Measurements from ENCODE around the gene SOX12.
A peak's percentile ranks its signal among the peaks of the same experiment; 100 is the strongest.

The SOX12 gene

DNA sequence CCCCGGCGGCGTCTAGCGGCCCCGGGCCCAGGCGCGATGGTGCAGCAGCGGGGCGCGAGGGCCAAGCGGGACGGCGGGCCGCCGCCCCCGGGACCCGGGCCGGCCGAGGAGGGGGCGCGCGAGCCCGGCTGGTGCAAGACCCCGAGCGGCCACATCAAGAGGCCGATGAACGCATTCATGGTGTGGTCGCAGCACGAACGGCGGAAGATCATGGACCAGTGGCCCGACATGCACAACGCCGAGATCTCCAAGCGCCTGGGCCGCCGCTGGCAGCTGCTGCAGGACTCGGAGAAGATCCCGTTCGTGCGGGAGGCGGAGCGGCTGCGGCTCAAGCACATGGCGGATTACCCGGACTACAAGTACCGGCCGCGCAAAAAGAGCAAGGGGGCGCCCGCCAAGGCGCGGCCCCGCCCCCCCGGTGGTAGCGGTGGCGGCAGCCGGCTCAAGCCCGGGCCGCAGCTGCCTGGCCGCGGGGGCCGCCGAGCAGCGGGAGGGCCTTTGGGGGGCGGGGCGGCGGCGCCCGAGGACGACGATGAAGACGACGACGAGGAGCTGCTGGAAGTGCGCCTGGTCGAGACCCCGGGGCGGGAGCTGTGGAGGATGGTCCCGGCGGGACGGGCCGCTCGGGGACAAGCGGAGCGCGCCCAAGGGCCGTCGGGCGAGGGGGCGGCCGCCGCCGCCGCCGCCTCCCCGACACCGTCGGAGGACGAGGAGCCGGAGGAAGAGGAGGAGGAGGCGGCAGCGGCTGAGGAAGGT, 715 bp downstream of the SOX12 start:
- TF ChIP-seq, protein P1, sequence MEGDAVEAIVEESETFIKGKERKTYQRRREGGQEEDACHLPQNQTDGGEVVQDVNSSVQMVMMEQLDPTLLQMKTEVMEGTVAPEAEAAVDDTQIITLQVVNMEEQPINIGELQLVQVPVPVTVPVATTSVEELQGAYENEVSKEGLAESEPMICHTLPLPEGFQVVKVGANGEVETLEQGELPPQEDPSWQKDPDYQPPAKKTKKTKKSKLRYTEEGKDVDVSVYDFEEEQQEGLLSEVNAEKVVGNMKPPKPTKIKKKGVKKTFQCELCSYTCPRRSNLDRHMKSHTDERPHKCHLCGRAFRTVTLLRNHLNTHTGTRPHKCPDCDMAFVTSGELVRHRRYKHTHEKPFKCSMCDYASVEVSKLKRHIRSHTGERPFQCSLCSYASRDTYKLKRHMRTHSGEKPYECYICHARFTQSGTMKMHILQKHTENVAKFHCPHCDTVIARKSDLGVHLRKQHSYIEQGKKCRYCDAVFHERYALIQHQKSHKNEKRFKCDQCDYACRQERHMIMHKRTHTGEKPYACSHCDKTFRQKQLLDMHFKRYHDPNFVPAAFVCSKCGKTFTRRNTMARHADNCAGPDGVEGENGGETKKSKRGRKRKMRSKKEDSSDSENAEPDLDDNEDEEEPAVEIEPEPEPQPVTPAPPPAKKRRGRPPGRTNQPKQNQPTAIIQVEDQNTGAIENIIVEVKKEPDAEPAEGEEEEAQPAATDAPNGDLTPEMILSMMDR (IDR thresholded peaks at IDR 0.05; ENCODE audit: low read depth, low read length, missing control alignments) = no peak
- DNase-seq = peak; percentile 58
- peak overlapping the region; percentile 77 for H3K27ac ChIP-seq
- no peaks in the 10 kb centered on the region for H3K27me3 ChIP-seq (replicated peaks)
- in situ Hi-C loops (cut with HindIII; ENCODE audit: low pct_ligation_motif_present, low sequenced_read_pairs) = no loop called here
- H3K4me3 ChIP-seq (ENCODE audit: low read depth, low read length) = peak overlapping the region; percentile 59
- H3K36me3 ChIP-seq (replicated peaks) = no peaks in the 10 kb centered on the region

DNA sequence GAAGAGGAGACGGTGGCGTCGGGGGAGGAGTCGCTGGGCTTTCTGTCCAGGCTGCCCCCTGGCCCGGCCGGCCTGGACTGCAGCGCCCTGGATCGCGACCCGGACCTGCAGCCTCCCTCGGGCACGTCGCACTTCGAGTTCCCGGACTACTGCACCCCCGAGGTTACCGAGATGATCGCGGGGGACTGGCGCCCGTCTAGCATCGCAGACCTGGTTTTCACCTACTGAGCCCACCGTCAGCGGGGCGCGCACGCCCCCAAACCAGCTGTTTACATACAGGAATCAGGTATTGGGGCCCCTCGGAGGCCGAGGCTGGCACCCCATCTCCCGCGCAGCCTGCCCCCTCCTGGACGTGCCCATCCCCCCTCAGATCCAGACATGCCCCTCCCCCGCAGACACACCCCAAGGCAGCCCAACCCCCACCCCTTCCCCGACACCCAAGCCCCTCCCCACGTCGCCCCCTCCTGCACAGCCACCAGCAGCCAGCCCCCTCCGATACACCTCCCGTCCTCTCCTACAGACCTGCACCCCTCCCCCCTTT, 1.4 kb downstream of the SOX12 start:
- Histone ChIP-seq H3K36me3 (replicated peaks) (no peaks in the 10 kb centered on the region), H3K27me3 (replicated peaks) (no peaks in the 10 kb centered on the region), H3K27ac (peak overlapping the region; percentile 77), H3K4me3 (ENCODE audit: low read depth, low read length) (peak overlapping the region; percentile 59)
- in situ Hi-C loops (cut with HindIII; ENCODE audit: low pct_ligation_motif_present, low sequenced_read_pairs) = no loop called here
- TF ChIP-seq, protein P1 (IDR thresholded peaks at IDR 0.05; ENCODE audit: low read depth, low read length, missing control alignments) = no peak
- no peak for DNase-seq

DNA sequence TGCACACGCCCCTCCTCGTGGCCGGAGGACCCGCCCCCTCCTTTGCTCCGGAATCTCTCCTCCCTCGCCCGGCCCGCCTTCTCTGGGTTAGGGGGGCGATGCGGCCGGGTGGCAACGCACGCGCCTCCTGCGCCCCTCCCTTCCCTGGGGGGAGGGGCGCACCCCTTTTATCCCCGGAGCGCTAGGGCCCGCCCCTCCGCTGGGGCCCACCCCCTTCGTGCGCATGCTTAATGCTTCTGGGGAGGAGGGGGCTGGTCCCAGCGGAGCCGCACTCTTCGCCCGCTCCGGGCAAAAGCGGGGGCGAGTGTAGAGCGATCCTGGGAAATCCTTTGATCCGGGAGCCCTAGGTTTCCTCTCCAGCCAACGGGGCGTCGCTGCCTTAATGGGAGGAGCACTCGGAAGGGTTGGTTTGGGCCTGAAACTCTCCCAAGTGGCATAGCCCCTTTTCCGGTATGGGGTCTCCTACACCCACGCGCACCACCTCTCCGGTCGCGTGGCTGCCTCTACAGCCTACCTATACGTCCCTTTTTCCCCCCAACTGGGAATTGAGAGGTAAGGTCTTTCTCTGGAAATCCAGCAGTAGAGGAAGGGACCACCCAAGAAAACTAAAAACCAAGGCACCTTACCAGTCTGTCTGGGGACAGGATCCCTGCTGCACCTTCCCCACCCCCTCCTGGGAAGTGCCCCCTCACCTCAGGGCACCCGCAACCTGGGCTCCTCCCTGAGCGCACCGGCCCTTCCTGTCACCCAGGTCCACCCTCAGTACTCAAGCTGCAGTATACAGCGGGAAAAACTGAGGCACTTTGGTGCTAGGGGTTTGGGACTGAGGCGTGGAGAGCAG, 2.1 kb downstream of the SOX12 start:
- in situ Hi-C loops (cut with HindIII; ENCODE audit: low pct_ligation_motif_present, low sequenced_read_pairs) = no loop called here

DNA sequence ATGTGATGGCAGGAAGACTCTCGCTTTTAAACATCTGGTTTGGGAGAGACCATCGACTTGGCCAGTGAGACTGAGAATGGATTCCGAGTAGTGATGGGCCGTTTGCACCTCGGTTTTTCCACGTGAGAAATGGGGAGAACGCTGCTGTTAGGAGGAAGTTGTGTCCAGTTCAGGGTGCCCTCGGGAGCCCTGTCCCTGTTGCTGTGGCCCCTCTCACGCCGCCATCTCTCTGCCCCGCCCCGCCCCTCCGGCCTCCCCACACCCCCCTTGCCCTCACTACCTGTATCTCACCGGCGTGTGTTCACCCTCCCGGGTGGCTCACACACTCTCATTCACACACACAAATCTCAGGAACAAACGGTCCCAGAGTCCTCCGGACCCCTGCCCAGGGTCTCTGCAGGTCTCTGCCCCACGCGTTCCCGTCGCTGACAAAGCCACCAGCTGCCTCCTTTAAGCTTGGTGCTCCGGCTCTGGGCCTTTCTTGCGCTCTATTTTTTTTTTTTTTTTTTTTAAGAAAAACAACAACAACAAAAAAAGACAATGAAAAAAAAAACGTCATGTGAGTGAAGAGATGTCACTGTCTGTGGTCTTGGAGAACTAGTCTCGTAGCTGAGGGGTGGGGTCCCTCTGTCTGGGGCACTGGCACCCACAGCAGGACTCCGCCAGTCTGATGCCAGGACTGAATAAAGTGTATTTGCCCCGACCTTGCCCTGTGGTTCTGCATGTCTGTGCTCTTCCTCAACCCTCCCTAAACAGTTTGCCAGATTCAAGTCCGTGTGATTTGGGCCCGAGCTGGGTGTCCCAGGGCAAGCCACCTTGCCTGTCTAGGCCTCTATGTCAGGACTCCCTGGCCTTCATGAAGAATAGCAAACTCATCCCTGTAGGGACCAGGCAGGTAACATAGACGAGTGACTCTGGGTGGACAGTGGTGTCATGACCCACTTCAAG, 2.9 kb downstream of the SOX12 start:
- TF ChIP-seq, protein P1 (IDR thresholded peaks at IDR 0.05; ENCODE audit: low read depth, low read length, missing control alignments) = no peak
- H3K36me3 ChIP-seq (replicated peaks) = no peaks in the 10 kb centered on the region
- peak overlapping the region; percentile 59 for H3K4me3 ChIP-seq (ENCODE audit: low read depth, low read length)
- no peaks in the 10 kb centered on the region for H3K27me3 ChIP-seq (replicated peaks)
- DNase-seq = no peak
- in situ Hi-C loops (cut with HindIII; ENCODE audit: low pct_ligation_motif_present, low sequenced_read_pairs) = no loop called here
- H3K27ac ChIP-seq = no peak overlapping the region

More for the DNA sequence above, 2.1 kb downstream of the SOX12 start:
- H3K27me3 ChIP-seq (replicated peaks) = no peaks in the 10 kb centered on the region
- H3K27ac ChIP-seq = peak overlapping the region; percentile 7
- TF ChIP-seq, protein P1 (IDR thresholded peaks at IDR 0.05; ENCODE audit: low read depth, low read length, missing control alignments) = no peak
- H3K4me3 ChIP-seq (ENCODE audit: low read depth, low read length) = peak overlapping the region; percentile 59
- H3K36me3 ChIP-seq (replicated peaks) = no peaks in the 10 kb centered on the region
- peak; percentile 74 for DNase-seq

DNA sequence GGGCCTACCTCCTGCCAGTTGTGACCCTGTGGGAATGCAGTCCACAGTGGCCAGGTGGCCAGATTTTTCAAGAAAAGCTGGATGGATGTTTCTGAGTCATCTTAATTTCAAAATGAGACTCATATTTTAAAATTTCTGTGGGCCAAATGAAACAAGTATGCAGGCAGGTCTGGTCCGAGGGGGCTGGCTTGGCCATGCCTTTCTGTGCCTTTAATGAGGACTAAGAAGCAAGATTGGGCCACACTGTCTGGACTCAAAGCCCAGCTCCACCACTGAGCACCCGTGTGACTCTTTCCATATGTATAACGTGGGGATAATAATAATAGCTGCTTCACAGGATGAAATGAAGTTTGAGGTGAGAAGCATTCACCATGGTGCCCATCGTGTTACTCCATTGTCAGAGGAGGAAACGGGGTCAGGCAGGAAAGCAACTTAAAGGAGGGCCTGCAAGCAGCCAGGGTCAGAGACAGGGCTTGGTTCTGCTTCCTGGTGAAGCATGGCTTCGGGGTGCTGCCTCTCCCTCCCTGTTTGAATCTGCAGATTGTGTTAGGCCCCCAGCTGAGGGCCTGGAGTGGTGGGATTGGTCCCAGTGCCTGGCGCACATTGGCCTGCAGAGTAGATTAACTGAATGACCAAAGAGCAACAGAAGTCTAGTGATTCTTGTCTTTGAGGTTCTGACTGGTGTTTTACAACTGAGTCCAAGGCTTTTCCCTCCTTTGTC, 3.8 kb downstream of the SOX12 start:
- H3K27ac ChIP-seq = no peak overlapping the region
- in situ Hi-C loops (cut with HindIII; ENCODE audit: low pct_ligation_motif_present, low sequenced_read_pairs) = no loop called here
- H3K4me3 ChIP-seq (ENCODE audit: low read depth, low read length) = no peak overlapping the region

More for the DNA sequence above, 3.8 kb downstream of the SOX12 start:
- H3K36me3 ChIP-seq (replicated peaks) = no peaks in the 10 kb centered on the region
- TF ChIP-seq, protein P1 (IDR thresholded peaks at IDR 0.05; ENCODE audit: low read depth, low read length, missing control alignments) = no peak
- DNase-seq = no peak
- no peaks in the 10 kb centered on the region for H3K27me3 ChIP-seq (replicated peaks)
